ENCODE data around the gene EIF4E3.

- TF ChIP-seq POLR2A (IDR thresholded peaks at IDR 0.05) (no peak), CTCF (IDR thresholded peaks at IDR 0.05) (no peak)
Measured at GRCh38 chr3:71759401-71759800, 34.2 kb upstream of the EIF4E3 start.
